Activated CD4-positive, CD25-positive, alpha-beta regulatory T cell treated with anti-CD3 and anti-CD28 coated beads, Interleukin-2, amount 50 U/mL, for 72 hours (primary cell): Measurements from ENCODE around the gene ENTHD1.
"Not testable (repeated sequence)": the region's sequence is repeated elsewhere in the genome, so short reads cannot be mapped to it uniquely, and the experiment has no call there.

Experiments
- DNase-seq: peaks from one replicate; pipeline ENCODE4 v3.0.0; 2021

ENTHD1 gene

DNA sequence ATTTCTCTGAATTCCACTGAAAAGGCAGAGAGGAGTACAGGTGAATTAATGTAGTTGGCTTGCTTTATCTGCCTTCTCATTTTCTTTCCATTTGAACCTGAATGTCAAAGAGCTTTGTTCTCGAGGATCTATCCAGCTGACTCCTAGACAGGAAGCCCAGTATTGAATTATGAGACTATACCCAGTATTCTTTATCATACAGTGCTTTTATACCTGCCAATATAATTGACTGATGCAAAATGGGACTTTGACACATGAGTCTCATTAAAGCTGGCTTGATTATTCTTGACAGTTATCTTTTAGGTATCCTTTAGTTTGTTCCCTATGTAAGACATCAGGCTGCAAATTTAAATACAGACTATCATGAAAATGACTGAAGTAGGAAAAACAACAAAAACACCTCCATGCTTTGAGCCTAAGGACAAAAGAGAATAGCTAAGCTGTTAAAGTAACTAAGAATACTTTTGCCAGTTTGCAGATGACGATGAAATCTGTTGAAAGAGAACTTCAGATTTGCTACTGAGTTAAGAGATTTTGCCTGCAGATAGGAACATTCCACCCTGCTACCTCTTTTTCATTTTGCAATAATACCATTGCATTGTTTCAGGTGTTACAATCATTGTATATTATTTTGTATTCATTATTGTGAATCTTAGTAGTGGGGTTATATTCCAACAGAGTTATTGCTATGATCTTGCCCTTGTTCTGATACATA, 117.1 kb downstream of the ENTHD1 start:
- DNase-seq, result no peak

DNA sequence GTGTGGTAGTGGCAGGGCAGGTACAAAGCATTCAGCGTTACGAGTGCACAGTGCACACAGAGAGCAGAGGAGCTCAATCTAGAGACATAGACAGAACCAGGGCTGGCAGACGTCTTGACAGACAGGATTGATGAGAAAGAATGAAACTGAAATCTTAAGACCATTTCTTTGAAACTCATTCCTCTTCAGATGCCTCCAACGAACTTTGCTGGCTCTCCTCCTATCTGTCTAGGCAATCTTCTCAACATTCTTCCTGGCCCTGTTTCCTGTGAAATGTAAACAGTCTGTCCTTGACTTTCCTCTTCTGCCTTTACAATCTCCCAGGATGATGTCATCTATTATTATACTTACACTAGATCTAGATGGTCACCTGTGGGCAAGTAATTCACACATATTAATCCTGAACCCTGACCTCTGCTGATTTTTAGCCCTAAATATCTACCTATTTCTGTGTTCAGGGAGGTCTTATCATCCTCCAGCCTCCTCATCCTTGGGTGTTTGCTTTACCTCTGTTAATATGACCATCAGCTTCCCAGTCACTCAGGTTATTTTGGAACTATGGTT, 119.5 kb downstream of the ENTHD1 start:
- DNase-seq, result peak; percentile 34

DNA sequence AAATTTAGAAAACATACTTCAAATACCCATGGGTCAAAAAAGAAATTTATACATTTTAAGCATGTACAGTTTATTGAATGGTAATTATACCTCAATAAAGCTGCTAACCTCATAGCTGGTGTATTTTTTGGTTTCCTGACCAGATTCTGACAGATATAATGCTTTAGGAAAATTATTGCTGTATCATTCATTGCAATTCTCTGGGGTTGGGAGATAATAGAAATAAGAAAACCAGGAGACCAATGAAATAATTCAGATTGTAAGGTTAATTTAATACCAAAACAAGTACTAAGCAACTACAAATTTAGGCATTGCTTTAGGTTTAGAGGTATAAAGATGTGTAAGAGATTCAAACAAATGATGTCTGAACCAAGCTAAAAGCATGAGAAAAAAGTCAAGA, 120.1 kb downstream of the ENTHD1 start:
- no peak for DNase-seq

DNA sequence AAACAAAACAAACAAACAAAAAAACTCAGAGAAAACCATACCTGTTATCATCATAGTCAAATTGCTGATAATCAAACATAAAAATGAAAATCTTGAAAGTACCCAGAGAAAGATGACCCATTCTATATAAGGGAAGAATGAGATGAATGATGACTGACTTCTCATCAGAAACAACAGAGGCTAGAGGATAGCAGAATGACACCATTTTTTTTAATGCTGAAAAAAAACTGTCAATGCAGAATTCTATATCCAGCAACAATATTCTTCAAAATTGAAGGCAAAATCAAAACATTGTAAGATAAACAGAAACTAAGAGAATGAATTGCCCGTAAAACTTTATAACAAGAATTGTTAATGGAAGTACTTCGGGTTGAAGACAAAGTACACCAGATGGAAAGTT, 122.1 kb downstream of the ENTHD1 start:
- DNase-seq, result no peak

DNA sequence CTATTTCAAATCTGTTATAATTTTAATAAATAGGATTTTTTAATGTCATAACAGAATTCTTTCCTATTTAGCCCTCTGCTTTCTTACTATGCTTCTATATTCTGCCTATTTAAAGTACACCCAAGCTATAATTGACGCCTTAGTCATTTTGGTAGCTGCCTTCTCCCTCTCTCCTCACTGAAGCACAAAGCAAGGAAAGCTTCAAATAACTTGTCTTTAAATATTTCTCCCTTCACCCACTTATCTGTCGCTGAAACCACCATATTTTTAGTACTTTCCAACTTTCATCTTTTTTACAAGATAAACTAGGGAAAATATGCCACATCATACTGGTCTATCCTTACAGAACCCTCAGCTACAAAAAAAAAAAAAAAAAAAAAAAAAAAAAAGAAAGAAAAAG, 127.9 kb downstream of the ENTHD1 start:
- no peak for DNase-seq

DNA sequence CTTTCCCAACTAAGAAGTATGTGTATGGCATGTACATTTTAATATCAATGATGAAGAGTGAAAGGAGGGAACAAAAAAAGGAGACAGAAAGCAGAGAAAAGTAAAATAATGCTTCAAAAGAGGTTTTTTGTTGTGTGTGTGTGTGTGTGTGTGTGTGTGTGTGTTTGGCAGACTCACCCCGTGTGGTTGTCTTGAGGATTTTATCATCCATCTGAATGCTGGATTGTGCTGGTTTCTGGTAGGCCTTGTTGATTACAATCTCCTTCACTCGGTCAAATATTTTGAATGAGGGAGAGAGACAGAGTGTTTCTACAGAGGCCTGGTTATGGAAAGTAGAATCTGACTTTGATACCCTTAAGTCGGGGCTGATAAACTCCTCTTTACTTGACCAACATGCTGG, 128.5 kb downstream of the ENTHD1 start:
- no peak for DNase-seq

DNA sequence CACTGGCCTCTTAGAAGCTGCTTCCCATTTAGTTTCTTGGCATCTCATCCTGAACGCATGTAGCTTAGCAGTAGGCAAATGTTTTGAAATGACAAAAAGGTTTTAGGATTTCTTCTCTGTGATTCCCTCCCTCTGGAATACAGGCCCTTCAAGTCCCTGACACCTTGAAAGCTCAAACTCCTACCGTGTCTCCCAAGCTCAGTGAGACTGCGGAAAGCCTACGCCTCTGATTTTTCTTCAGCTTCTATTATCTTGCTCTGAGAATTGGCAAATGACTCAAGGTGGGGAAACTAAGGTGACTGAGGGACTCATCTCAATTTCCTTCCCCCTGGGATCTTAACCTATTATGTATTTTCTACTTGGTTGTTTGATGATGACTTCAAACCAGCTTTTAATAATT, 130.3 kb downstream of the ENTHD1 start:
- no peak for DNase-seq

DNA sequence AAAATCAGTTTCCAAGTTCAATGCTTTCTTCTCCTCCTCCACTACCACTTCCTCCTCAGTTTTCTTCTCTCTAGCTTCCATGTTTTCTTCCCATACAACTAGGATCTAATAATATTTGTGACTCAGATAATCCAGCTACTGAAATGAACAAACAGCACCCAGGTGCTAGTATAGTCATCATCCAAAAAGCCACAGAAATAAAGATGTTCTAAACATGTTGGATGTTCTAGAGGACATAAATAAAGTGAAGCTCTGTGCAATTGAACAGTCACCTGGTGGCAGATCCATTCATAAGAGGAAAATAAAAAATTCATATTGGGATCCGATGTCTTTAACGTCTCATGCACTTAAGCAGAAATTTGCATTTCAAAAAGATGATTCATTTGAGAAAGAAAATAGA, 142.8 kb downstream of the ENTHD1 start:
- no peak for DNase-seq

DNA sequence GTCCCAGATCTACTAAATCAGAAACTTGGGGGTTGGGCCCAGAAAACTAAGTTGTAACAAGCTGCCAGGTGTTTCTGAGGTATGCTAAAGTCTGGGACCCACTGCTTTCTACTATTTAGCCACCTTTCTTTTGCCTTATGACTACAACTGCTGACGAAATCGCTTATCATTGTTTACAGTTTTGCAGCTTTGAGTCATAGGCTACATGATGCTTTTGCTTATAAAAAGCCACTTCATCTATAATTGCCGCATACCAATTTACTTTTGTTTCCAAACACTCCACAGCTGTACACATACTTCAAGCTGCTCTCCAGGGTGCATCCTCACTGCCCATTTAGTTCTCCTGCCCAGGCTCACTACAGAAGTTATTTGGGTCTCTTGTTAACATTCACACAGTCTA, 144.7 kb downstream of the ENTHD1 start:
- DNase-seq, result no peak

DNA sequence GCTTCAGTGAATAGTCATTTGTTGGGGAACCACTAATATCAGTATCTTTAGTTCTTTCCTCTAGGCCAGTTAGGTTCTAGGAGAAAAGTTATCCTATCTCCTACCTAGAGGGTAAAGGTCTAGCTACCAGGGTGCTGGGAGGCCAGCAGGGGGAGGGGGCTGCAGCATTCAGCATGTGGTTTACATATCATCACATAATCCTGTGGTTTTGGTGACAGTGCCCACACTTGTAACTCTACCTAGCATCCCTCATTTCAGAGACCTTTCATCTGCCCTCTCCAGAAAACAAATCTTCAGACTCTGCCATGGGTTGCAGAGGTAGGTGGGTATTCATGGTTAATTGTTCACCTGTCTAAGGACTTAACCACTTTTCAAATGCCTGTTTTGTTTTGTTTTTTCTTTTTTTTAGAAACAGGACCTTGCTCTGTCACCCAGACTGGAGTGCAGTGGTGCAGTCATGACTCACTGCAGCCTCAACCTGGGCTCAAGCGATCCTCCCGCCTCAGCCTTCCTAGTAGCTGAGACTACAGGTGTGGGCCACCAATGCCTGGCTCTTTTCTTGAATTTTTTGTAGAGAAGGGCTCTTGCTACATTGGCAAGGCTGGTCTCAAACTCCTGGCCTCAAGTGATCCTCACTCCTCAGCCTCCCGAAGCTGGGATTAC, 146.8 kb downstream of the ENTHD1 start:
- DNase-seq, result no peak

DNA sequence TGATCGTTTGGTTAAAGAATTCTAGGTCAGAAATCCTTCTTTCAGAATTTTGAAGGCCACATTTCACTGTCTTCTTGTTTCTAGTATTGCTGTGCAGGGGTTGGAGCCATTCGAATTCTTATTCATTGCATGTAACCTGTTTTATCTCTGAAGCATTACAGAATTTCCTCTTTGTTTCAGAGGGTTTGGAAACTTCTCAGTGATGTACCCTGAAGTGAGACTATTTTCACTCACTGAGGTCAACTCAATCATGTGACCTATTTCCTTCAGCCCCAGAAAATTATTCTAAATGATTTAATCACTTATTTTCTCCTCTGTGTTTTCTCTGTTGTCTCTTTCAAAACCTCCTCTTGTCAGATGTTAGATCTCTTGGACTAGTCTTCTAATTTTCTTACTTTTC, 147.8 kb downstream of the ENTHD1 start:
- no peak for DNase-seq

DNA sequence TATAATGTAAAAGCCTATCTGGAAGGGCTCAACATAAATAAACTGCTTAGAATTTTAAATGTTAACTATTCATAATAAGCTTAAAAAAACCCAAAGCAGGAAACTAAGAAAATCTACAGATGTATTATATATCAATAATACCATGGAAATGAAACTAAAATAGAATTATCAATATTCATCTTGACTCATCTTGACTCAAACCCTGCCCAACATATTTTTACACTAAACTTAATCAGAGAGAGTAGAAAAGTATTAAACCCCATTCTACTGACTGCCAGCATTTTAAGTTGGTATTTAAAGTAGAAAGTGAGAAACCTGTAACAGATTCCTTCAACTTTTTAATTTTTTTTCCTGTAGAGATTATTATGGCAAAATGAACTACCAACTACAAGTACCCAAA, 149.2 kb downstream of the ENTHD1 start:
- no peak for DNase-seq

DNA sequence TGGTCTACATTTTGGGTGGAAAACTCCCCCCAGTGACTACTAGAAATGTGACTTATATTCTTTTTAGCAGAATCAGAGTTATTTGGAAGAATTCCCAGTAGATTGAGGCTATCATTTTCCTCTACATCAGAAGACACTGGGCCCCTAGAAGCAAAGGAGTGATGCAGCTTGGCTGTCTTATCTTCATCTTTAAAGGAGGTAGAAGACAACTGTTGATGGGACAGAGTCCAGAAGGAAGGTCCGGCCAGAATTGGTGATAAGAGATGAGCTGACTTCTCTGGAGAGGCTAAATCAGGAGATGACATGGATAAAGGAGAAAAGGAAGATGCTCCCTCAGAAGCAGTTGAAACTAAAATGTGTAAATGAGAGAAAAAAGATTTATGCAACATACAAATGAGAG, 149.6 kb downstream of the ENTHD1 start:
- DNase-seq, result no peak

DNA sequence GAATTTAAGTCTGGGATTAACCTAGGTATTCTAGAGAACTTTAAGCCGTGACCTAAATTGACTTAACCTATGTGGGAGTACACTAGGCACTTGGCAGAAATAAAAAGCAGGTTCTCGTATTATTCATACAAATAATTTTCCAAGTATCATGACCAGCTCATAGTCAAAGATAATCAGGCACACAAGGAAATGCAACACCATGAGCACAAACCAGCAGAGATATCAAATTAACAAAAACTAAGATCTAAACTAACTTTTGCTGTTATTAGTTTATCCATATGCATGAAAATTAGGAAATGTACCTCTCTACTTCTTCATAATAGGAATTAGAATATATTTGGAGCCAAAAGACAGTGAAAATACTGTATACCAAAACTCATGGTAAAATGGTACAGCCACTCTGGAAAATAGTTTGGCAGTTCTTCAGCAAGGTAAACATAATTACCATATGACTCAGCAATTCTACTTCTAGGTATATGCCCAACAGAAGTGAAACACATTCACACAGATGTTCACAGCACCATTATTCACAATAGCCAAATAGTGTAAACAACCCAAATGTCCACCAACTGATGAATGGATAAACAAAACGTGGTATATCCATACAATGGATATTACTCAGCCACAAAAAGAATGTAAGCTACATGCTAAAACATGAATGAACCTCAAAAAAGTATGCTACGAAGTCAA, 154.1 kb downstream of the ENTHD1 start:
- DNase-seq, result no peak

DNA sequence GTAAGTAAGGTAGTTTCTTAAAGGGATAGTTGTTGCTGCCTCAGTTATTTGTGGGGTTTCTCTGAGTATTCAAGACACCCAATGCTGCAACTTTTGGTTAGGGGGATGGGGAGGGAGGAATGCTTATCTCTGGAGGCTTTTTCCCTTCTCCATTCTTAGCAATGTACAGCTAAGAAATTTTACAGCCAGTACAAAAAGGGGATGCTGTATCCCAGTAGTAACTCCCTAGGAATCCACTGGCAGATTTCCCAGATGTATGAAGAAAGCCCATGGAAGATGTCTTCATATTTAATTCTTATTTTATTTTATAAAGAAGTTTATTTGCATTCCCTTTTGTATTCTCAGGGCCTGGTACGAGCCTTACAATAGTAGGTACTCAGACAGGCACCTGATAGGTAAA, 154.8 kb downstream of the ENTHD1 start:
- no peak for DNase-seq

DNA sequence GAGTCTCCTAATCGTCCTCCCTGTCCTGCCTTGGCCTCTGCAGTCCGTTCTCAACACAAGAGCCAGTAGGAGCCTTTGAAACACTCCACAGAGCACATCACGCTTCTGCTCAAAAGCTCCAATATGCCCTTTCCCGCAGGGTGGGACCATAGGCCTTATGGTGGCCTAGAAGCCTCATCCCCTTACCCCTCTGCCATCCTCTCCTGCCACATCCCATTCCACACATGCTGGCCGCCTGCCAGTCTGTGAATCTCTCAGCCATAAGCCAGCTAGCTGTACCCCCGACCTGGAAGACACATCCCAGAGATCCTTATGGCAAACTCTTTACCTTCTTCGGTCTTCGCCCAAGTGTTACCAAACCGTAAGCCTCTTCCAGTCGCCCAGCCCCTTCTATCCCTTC, 157.8 kb downstream of the ENTHD1 start:
- DNase-seq, result no peak

DNA sequence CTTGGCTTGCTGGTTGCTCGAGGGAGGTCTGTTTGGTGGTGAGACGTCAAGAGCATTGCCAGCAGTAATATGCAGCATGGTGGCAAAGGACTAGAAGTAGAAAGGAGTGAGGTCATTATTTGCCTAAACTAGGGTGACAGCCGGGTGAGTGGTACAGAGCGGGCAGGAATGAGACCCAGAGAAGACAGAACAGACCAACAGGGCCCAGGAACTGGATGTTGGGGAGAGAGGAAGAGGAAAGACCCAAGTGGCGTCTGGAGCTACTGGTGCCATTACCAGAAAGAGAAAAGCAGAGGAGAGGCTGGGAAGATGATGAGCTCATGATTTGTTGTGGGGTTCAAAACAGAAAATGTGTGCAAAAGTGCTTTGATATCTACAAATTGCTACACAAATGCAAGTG, 158.7 kb downstream of the ENTHD1 start:
- DNase-seq, result no peak

DNA sequence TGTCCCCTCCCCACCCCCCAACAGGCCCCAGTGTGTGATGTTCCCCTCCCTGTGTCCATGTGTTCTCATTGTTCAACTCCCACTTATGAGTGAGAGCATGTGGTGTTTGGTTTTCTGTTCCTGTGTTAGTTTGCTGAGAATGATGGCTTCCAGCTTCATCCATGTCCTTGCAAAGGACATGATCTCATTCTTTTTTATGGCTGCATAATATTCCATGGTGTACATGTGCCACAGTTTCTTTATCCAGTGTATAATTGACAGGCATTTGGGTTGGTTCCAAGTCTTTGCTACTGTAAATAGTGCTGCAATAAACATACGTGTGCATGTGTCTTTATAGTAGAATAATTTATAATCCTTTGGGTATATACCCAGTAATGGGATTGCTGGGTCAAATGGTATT, 159.5 kb downstream of the ENTHD1 start:
- DNase-seq, result not testable (repeated sequence)

DNA sequence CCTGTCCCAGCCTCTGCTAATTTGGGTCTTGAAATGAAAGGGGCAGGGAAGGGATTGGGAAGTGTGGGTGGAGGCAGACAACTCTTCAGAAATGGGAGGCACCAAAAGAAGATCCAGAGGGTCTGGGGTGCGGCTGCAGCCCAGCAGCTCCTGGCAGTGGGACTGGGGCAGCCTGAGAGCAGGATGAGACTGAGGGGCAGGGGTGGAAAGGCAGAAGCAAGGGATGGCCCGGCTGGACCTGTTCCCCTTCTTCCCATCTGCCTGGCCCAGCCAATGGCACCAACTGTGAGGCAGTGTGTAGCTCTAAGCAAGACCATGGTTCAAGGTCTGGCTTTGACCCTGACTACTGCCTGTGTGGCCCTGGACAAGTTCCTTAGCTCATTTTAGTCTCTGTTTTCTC, 160.4 kb downstream of the ENTHD1 start:
- DNase-seq, result no peak

DNA sequence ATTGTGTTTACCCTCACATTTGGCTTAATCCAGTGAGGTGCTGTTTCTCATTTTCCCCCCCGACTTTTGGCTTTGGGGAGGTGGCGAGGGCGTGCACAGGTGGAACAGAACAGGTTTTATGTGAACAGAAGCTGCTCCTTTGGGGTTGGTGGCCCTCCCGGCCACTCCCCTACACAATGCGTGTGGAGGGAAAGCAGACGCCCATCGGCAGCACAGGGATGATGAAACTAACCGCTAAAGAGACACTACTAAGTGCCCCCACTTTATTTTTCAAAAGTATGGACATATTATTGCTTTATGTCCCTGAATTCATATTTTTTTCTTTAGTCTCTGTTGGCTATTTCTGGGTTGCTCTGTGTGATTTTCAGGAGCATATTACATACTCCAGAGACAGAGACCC, 160.9 kb downstream of the ENTHD1 start:
- DNase-seq, result no peak

DNA sequence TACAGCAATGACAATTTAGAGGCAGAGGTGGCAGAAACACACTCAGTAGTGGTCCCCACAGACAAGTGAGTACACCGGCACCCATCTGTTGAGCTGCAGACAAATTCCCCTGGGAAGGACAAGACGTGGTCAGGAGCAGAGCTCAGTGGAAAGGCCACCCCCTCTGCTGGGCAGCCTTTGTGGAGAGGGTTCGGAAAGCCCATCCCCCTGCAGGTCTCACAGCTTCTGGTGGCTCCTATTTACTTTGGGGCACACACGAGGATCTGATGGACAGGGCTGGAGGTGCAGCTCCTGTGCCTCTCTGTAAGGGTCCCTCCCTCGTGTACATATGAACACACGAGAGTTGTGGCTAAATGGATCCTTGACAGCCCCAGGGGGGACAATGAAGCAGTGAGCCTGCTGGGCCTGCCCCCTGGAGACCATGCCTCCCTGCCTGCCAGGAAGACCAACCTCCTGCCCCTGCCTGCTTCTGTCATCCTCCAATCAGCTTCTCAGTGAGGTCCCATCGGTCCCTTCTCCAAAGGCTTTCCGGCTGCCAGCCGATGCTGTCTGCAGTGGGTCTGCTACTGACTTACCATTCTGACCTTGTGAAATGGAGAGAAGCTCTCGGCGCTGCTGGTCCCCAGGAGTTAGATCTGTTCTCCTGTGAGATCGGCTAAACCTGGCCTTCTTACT, 161.5 kb downstream of the ENTHD1 start:
- no peak for DNase-seq

DNA sequence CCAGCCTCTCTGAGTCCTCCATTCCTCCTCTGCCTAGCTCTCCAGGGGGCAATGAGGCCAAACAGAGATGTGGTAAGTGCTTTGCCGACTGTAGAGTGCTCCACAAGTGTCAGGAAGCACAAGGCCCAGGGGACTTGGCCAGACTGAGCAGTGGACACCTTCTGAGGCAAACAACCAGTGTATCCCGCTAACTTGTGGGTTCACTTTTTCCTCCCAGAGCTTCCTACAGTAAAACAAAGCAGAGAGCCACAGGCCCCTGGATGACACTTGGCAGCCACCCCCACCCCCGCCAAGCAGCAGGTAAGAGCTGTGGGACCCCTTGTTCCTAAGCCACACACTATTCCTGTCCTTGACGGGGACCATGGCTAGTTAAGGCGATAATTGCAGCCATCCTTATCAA, 162.1 kb downstream of the ENTHD1 start:
- no peak for DNase-seq

DNA sequence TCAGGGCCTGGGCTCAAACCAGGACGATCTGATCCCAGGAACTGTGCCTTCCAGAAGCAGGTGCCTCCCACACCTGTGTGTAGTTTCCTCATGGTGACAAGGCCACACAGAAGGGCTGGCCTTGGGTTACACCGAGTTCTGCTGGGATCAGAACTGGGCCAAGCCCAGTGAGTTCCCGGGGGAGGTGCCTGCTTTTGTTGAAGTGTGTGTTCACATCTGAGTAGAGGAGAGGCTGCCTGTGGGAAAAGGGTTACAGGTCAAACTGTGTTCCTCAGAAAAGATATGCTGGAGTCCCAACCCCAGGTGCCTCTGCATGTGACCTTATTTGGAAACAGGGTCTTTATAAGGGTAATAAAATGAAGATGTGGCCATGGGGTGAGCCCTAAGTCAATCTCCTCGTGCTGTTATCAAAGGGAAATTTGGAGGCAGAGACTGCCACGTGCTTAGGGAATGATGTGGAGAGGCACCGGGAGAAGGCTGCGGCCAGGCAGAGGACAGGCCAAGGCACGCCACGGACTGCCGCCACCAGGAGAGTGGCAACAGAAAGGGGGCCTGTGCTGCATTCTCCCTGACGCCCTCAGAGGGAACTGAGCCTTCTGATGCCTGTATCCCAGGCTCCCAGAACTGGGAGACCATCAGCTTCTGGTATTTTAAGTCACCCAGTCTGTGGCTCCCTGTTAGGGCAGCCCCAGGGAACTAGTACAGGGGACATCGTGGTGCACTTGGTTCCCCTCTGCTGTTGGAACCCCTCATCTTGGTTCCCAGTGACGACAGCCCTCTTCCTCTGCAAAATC, 164.2 kb downstream of the ENTHD1 start:
- no peak for DNase-seq
